HCT116 (cell line): ENCODE results near the gene CCR7.

Experiments
- ATF3 ChIP-seq: IDR thresholded peaks from 2 replicates; pipeline ENCODE4 v1.6.1; 2012
- EZH2 ChIP-seq: fragments of 200-600 bp; sonication (generic); IDR thresholded peaks from 2 replicates; pipeline ENCODE4 v1.6.1; 2017; ENCODE audit warnings: antibody characterized with exemption, mixed run types
- EZH2phosphoT487 ChIP-seq: fragments of 200-600 bp; IDR thresholded peaks from 2 replicates; pipeline ENCODE4 v1.6.1; 2018; ENCODE audit warnings: antibody characterized with exemption, borderline replicate concordance
- REST ChIP-seq: IDR thresholded peaks from 2 replicates; pipeline ENCODE4 v1.6.1; 2012; ENCODE audit warnings: low read depth
- YY1 ChIP-seq: IDR thresholded peaks from 2 replicates; pipeline ENCODE4 v1.6.1; 2011; ENCODE audit warnings: low read length, low read depth, moderate library complexity, mild to moderate bottlenecking; ENCODE audit not compliant: insufficient replicate concordance; ENCODE audit errors: extremely low read depth
- ZFX ChIP-seq: fragments of 450-650 bp; IDR thresholded peaks from 2 replicates; pipeline ENCODE4 v1.6.1; 2017

- no peak for TF ChIP-seq ZFX
- no peak for TF ChIP-seq YY1
- no peak for TF ChIP-seq EZH2phosphoT487
- TF ChIP-seq ATF3: no peak
- no peak for TF ChIP-seq EZH2
- no peak for TF ChIP-seq REST
Observed at GRCh38 chr17:40530531-40530994, 34.7 kb downstream of the CCR7 start.
